ENCODE data around the gene UGT1A4. TPM values are rescaled to one million over a fixed set of nuclear protein-coding genes. Genes with fewer than 3 reads are reported as not detected.

Gene UGT1A4
- total RNA-seq = not detected in 2 replicates

GRCh38 chr2:233718552-233718951 lies at the start of gene UGT1A4:
Gene UGT1A4, plus strand, starts transcription at chr2:233718736. Its CDS starts 85 bp downstream, at chr2:233718821.
- intact Hi-C loops (cut with micrococcal nuclease) = no loop called here

- intact Hi-C loops (cut with micrococcal nuclease) = no loop called here
Observed at GRCh38 chr2:233671290-233672161, 47.0 kb upstream of the UGT1A4 start, which contains the start of gene UGT1A9. Gene UGT1A9, plus strand, starts transcription at chr2:233671898. Its CDS starts 37 bp downstream, at chr2:233671935.

- intact Hi-C loops (cut with micrococcal nuclease) = no loop called here
Observed at GRCh38 chr2:233672886-233673285, 45.6 kb upstream of the UGT1A4 start.

- intact Hi-C loops (cut with micrococcal nuclease) = no loop called here
Observed at GRCh38 chr2:233673896-233674295, 44.6 kb upstream of the UGT1A4 start.

- intact Hi-C loops (cut with micrococcal nuclease) = no loop called here
Observed at GRCh38 chr2:233674314-233674713, 44.2 kb upstream of the UGT1A4 start.

- intact Hi-C loops (cut with micrococcal nuclease) = no loop called here
Observed at GRCh38 chr2:233674995-233675394, 43.5 kb upstream of the UGT1A4 start.

GRCh38 chr2:233676046-233676445 lies 42.5 kb upstream of the UGT1A4 start:
- intact Hi-C loops (cut with micrococcal nuclease) = no loop called here

GRCh38 chr2:233679196-233679595 lies 39.3 kb upstream of the UGT1A4 start:
- intact Hi-C loops (cut with micrococcal nuclease) = no loop called here

- intact Hi-C loops (cut with micrococcal nuclease) = no loop called here
Observed at GRCh38 chr2:233680361-233681045, 38.0 kb upstream of the UGT1A4 start.

- intact Hi-C loops (cut with micrococcal nuclease) = no loop called here
Observed at GRCh38 chr2:233681521-233682099, 36.9 kb upstream of the UGT1A4 start, which contains the start of gene UGT1A7. Gene UGT1A7, plus strand, starts transcription at chr2:233681901. Its CDS starts 37 bp downstream, at chr2:233681938.

GRCh38 chr2:233684640-233685039 lies 33.9 kb upstream of the UGT1A4 start:
- intact Hi-C loops (cut with micrococcal nuclease) = no loop called here

GRCh38 chr2:233686928-233687327 lies 31.6 kb upstream of the UGT1A4 start:
- intact Hi-C loops (cut with micrococcal nuclease) = no loop called here

GRCh38 chr2:233688341-233688740 lies 30.2 kb upstream of the UGT1A4 start:
- intact Hi-C loops (cut with micrococcal nuclease) = no loop called here

GRCh38 chr2:233689031-233689430 lies 29.5 kb upstream of the UGT1A4 start:
- intact Hi-C loops (cut with micrococcal nuclease) = no loop called here

GRCh38 chr2:233689501-233689900 lies 29.0 kb upstream of the UGT1A4 start:
- intact Hi-C loops (cut with micrococcal nuclease) = no loop called here

- intact Hi-C loops (cut with micrococcal nuclease) = no loop called here
Observed at GRCh38 chr2:233690444-233690843, 28.1 kb upstream of the UGT1A4 start.

- intact Hi-C loops (cut with micrococcal nuclease) = no loop called here
Observed at GRCh38 chr2:233691443-233692433, 26.8 kb upstream of the UGT1A4 start.

GRCh38 chr2:233692648-233693047 lies 25.9 kb upstream of the UGT1A4 start, which contains the start of gene UGT1A6:
Gene UGT1A6, plus strand, starts transcription at chr2:233692890. Its CDS starts 115 bp downstream, at chr2:233693005.
- intact Hi-C loops (cut with micrococcal nuclease) = no loop called here

- intact Hi-C loops (cut with micrococcal nuclease) = no loop called here
Observed at GRCh38 chr2:233693963-233694362, 24.6 kb upstream of the UGT1A4 start.

GRCh38 chr2:233698740-233699139 lies 19.8 kb upstream of the UGT1A4 start:
- intact Hi-C loops (cut with micrococcal nuclease) = no loop called here
